Measurements from ENCODE around the gene KPTN.

DNA sequence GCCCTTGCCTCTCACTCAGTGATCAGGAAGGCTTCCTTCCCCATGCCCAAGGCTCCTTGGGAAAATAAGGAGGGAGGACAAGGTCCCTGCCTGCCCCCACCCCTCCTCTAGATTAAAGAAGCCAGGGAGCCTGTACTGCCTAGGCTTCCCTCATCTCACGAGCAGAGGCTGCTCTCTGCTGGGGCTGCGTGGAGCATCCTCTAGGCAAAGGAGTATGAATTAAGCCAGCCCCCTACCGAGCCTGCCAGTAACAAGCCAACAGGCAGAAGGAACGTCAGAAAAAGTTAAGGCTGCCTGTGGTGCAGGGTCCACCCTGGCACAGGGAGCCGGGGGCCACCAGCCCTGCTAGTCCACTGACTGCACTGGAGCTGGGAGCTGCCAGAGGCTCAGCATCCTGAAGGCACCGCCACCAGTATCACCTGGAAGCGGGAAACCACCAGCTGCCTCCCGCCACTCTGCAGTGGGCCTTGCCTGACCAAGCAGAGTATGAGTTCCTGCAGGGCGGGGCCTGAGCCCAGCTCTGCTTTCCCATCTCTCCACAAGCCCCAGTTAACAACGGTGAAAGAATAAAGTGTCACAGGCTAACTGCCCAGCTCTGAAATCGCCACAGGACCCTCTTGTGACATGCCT lies 24.0 kb upstream of the KPTN start:
- TF ChIP-seq, protein P1, sequence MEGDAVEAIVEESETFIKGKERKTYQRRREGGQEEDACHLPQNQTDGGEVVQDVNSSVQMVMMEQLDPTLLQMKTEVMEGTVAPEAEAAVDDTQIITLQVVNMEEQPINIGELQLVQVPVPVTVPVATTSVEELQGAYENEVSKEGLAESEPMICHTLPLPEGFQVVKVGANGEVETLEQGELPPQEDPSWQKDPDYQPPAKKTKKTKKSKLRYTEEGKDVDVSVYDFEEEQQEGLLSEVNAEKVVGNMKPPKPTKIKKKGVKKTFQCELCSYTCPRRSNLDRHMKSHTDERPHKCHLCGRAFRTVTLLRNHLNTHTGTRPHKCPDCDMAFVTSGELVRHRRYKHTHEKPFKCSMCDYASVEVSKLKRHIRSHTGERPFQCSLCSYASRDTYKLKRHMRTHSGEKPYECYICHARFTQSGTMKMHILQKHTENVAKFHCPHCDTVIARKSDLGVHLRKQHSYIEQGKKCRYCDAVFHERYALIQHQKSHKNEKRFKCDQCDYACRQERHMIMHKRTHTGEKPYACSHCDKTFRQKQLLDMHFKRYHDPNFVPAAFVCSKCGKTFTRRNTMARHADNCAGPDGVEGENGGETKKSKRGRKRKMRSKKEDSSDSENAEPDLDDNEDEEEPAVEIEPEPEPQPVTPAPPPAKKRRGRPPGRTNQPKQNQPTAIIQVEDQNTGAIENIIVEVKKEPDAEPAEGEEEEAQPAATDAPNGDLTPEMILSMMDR (IDR thresholded peaks at IDR 0.05; ENCODE audit: control extremely low read depth in 1 of 3, insufficient read depth in 1 of 3, low read depth in 1 of 3, low read length in 3 of 3), result peak; percentile 13 to 28 (median 25); a peak in 3 of 4 replicates
- TF ChIP-seq, protein P2, sequence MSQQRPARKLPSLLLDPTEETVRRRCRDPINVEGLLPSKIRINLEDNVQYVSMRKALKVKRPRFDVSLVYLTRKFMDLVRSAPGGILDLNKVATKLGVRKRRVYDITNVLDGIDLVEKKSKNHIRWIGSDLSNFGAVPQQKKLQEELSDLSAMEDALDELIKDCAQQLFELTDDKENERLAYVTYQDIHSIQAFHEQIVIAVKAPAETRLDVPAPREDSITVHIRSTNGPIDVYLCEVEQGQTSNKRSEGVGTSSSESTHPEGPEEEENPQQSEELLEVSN (IDR thresholded peaks at IDR 0.05), result no peak
- TF ChIP-seq POLR2A (IDR thresholded peaks at IDR 0.05; ENCODE audit: control extremely low read depth in 1 of 2, low read depth in 2 of 2, low read length in 2 of 2) (no peak), BACH1 (IDR thresholded peaks at IDR 0.05; ENCODE audit: low read length) (no peak), YY1 (IDR thresholded peaks at IDR 0.05; ENCODE audit: low read depth, low read length) (no peak), GABPA (IDR thresholded peaks at IDR 0.05; ENCODE audit: borderline replicate concordance, insufficient read depth, low read length) (no peak)

Data from H1 (cell line).